CD4-positive, alpha-beta memory T cell (primary cell): ENCODE results near the gene EIF5A. TPM values are rescaled to one million over a fixed set of nuclear protein-coding genes. Genes with fewer than 3 reads are reported as not detected.

Experiments
- CTCF ChIA-PET: fragments of 350-600 bp; sonication (Branson Sonifier 250); formaldehyde crosslinking; loops from one replicate; lab custom pipeline; 2021; ENCODE audit warnings: inconsistent platforms; ENCODE audit not compliant: partially characterized antibody; lab: Charles Lee
- POLR2A ChIA-PET: fragments of 350-600 bp; sonication (Branson Sonifier 250); formaldehyde crosslinking; loops from one replicate; lab custom pipeline; 2021; ENCODE audit not compliant: partially characterized antibody; lab: Charles Lee
- DNase-seq, 5 donors: peaks; one replicate each; pipeline versions ENCODE4 v3.0.0 to v3.0.0-alpha.2; 2020 to 2022; ENCODE audit warnings: mixed read lengths in 1 of 5
- H3K27ac ChIP-seq: one replicate; pipeline ENCODE4 v1.7.0; 2013; ENCODE audit warnings: low read depth, low read length
- H3K27me3 ChIP-seq: 2 replicates; pipeline ENCODE4 v1.7.0; 2013; ENCODE audit warnings: mild to moderate bottlenecking, low read length, moderate library complexity; ENCODE audit not compliant: insufficient read depth
- H3K36me3 ChIP-seq: 2 replicates; pipeline ENCODE4 v1.7.0; 2013; ENCODE audit warnings: mild to moderate bottlenecking, low read length, moderate library complexity; ENCODE audit not compliant: insufficient read depth
- H3K4me1 ChIP-seq: 2 replicates; pipeline ENCODE4 v1.7.0; 2013; ENCODE audit warnings: mild to moderate bottlenecking, low read length, moderate library complexity; ENCODE audit not compliant: insufficient read depth
- H3K4me3 ChIP-seq, 2 donors: one replicate each; pipeline ENCODE4 v1.7.0; 2013; ENCODE audit warnings: low read length in 2 of 2, mild to moderate bottlenecking in 1 of 2
- H3K9me3 ChIP-seq, 2 donors: one replicate each; pipeline ENCODE4 v1.7.0; 2013; ENCODE audit warnings: low read length in 2 of 2, control low read depth in 1 of 2; ENCODE audit not compliant: control insufficient read depth in 1 of 2
- H3K27ac Mint-ChIP-seq, 7 donors: one replicate each; pipeline ENCODE4 v1.8.0; 2020 to 2021; ENCODE audit warnings: mixed read lengths in 7 of 7, mild to moderate bottlenecking in 6 of 7, inconsistent platforms in 3 of 7, moderate library complexity in 3 of 7
- H3K27me3 Mint-ChIP-seq, 2 donors: one replicate each; pipeline ENCODE4 v1.8.0; 2020 to 2021; ENCODE audit warnings: mixed read lengths in 2 of 2
- H3K36me3 Mint-ChIP-seq, 2 donors: one replicate each; pipeline ENCODE4 v1.8.0; 2020 to 2021; ENCODE audit warnings: mixed read lengths in 2 of 2, inconsistent platforms in 1 of 2, mild to moderate bottlenecking in 1 of 2
- H3K4me1 Mint-ChIP-seq, 4 donors: one replicate each; pipeline ENCODE4 v1.8.0; 2020 to 2021; ENCODE audit warnings: mixed read lengths in 4 of 4, mild to moderate bottlenecking in 1 of 4
- H3K4me3 Mint-ChIP-seq, 8 donors: one replicate each; pipeline ENCODE4 v1.8.0; 2020 to 2021; ENCODE audit warnings: mixed read lengths in 8 of 8, mild to moderate bottlenecking in 7 of 8, moderate library complexity in 6 of 8, inconsistent platforms in 3 of 8
- H3K9me3 Mint-ChIP-seq, 8 donors: one replicate each; pipeline ENCODE4 v1.8.0; 2020 to 2021; ENCODE audit warnings: mixed read lengths in 8 of 8, mild to moderate bottlenecking in 5 of 8, inconsistent platforms in 3 of 8, moderate library complexity in 1 of 8
- intact Hi-C: fragments of 100-400 bp; cut with micrococcal nuclease; formaldehyde crosslinking; loops from one replicate; pipeline ENCODE4 v1.15.1; 2023
- polyA plus RNA-seq, 2 donors: library from polyadenylated mRNA; unstranded; fragments of 300-500 nt; fragmentation: Illumina TruSeq; gene quantifications; one replicate each; pipeline ENCODE4 v1.2.3, GENCODE V29; 2021
- total RNA-seq, 2 experiments: library from RNA; stranded (reverse); gene quantifications; one replicate each; pipeline ENCODE4 v1.2.3, GENCODE V29; 2021

EIF5A gene
- total and polyA plus RNA-seq, 4 experiments from 2014 or later: 230 to 850 (median 242) TPM

DNA sequence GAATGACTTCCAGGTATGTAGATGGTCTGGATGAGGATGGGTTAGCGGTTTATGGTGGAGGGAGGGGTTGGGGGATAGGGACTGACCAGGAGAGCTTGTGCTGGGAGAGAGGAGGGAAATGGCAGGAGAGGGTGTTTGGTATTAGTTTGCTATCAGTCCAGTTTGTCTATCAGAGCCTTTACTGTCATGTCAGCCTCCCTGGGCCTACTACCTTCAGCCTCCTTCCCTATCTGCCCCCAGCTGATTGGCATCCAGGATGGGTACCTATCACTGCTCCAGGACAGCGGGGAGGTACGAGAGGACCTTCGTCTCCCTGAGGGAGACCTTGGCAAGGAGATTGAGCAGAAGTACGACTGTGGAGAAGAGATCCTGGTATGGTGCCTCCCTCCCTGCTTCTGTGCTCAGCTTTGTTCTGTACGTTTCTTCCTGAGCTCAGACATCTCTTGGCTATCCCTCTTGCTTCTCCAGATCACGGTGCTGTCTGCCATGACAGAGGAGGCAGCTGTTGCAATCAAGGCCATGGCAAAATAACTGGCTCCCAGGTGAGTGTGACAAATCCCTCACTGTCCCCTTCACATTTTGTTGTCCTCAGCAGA, 3.8 kb downstream of the EIF5A start:
- intact Hi-C loops: no loop called here
- H3K4me3 Mint-ChIP-seq: peak overlapping the region in 4 of 8 donors; percentile 48 to 96 (median 84)
- peaks cover 62% of the 10 kb centered on the region for H3K4me1 ChIP-seq
- no peaks in the 10 kb centered on the region for H3K27me3 ChIP-seq
- peak overlapping the region; percentile 100 for H3K27ac ChIP-seq
- ChIA-PET CTCF (interaction anchor here (1.2 to 1.6 kb wide), 3 partner anchors 10 to 24 kb away, joined by 5 to 6 read pairs (median 5); partner anchors contain the start of gene ACAP1), POLR2A (interaction anchor here (0.5 to 9.3 kb wide), 10 partner anchors 10 to 845 kb away, joined by 3 to 187 read pairs (median 8); partner anchors contain the start of genes ACAP1, GABARAP and NEURL4)
- no peaks in the 10 kb centered on the region for H3K9me3 ChIP-seq
- H3K9me3 Mint-ChIP-seq: peaks cover 0 to 7% (median 0%) of the 10 kb centered on the region in 8 donors
- peaks cover 0 to 4% of the 10 kb centered on the region in 2 donors for H3K27me3 Mint-ChIP-seq
- no peak overlapping the region for H3K4me3 ChIP-seq
- peaks cover 49 to 74% of the 10 kb centered on the region in 2 donors for H3K36me3 Mint-ChIP-seq
- peaks cover 40 to 84% (median 60%) of the 10 kb centered on the region in 4 donors for H3K4me1 Mint-ChIP-seq
- DNase-seq: no peak
- H3K36me3 ChIP-seq: peaks cover 49% of the 10 kb centered on the region
- H3K27ac Mint-ChIP-seq: peak overlapping the region; percentile 97 to 100 (median 99)

DNA sequence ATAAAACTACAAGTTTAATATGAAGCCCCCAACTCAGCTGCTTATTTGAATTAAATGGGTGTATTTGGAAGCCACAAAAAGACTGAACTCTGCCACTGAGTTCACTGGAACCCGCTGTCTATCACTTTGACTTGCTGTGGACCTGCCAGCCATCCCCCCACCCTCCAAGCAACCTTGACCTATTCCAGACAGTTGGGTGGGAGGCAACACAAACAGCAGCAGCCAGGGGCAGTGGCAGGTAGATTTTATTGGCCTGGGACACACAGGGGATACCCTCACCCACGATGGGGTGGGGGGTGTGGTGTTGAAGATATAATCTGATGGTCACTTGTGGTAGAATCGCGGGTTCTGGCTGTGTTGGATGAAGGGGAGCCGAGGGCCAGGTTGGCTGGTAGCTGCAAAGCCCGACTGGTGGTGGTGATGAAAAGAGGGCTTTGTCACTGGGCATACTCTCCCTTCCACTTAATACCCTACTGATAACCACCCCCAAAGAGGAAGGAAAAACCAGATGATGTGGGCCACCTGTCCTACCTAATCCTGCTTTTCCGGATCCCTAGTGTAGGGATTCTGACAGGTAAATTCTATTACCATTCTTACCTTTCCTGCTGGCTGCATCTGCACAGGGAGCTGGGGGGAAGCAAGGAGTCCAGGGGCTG, 5.1 kb downstream of the EIF5A start:
- intact Hi-C loops: no loop called here
- Histone ChIP-seq H3K27me3 (no peaks in the 10 kb centered on the region), H3K4me1 (peaks cover 62% of the 10 kb centered on the region), H3K36me3 (peaks cover 55% of the 10 kb centered on the region), H3K27ac (peak overlapping the region; percentile 83), H3K9me3 (no peaks in the 10 kb centered on the region), H3K4me3 (no peak overlapping the region)
- no peak for DNase-seq
- Mint-ChIP-seq H3K9me3 (peaks cover 0 to 7% (median 0%) of the 10 kb centered on the region in 8 donors), H3K36me3 (peaks cover 52 to 75% of the 10 kb centered on the region in 2 donors), H3K4me3 (peak overlapping the region in 5 of 8 donors; percentile 48 to 79 (median 67)), H3K27me3 (no peaks in the 10 kb centered on the region), H3K27ac (peak overlapping the region; percentile 78 to 96 (median 88)), H3K4me1 (peaks cover 41 to 78% (median 58%) of the 10 kb centered on the region in 4 donors)
- POLR2A ChIA-PET: interaction anchor here (0.9 to 9.3 kb wide), 11 partner anchors 12 to 533 kb away, joined by 3 to 187 read pairs (median 5); partner anchors contain the start of genes ACAP1, NEURL4 and TMEM256
- CTCF ChIA-PET: interaction anchor here (1.5 to 4.2 kb wide), 3 partner anchors 17 to 24 kb away, joined by 4 to 21 read pairs (median 5); partner anchors contain the start of gene ACAP1

DNA sequence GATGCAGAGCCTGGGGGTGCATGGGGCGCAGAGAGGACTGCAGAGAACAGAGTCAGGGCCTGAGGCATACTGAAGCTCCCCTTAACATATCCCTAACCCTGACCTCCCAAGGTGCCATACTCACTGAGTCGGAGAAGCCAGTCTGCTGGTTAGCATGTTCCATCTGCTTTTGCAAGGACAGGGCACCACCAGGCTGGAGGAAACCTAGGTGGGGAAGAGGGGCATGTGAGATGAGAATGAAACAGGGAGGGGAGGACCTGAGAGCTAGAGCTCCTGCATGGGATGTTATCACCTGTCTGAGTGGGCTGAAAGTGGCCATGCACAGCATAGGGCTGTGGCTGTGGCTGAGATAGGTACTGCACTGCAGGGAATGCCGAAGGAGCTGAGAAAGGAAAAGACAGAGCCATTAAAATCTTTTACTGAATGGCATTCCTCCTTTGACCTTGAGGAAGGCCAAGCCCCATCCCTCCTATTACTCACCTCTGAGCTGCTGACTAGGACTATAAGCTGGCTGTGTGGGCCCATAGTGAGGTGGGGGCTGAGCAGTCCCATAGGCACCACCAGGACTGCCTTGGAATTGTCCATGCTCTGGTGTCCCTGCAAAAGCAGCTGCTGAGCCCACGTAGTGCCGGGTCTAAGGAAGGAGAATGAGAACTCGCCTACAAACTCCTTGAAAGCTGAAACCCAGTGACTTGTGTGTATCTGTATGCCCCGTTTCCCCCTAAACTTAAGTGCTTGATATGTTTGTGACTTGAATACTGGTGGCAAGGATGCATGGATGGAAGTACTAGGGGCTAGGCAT, 5.9 kb downstream of the EIF5A start:
- DNase-seq: no peak
- Mint-ChIP-seq H3K27me3 (no peaks in the 10 kb centered on the region), H3K4me1 (peaks cover 41 to 78% (median 58%) of the 10 kb centered on the region in 4 donors), H3K9me3 (peaks cover 0 to 7% (median 0%) of the 10 kb centered on the region in 8 donors), H3K27ac (peak overlapping the region; percentile 80 to 96 (median 92)), H3K36me3 (peaks cover 55 to 81% of the 10 kb centered on the region in 2 donors), H3K4me3 (peak overlapping the region; percentile 41 to 84 (median 68))
- no peaks in the 10 kb centered on the region for H3K27me3 ChIP-seq
- H3K9me3 ChIP-seq: no peaks in the 10 kb centered on the region
- peaks cover 62% of the 10 kb centered on the region for H3K36me3 ChIP-seq
- H3K4me3 ChIP-seq: no peak overlapping the region
- POLR2A ChIA-PET: interaction anchor here (0.6 to 9.3 kb wide), 21 partner anchors 9 to 532 kb away, joined by 3 to 187 read pairs (median 5); partner anchors contain the start of genes ACADVL, ACAP1, DLG4 and DVL2
- H3K4me1 ChIP-seq: peaks cover 62% of the 10 kb centered on the region
- H3K27ac ChIP-seq: peak overlapping the region; percentile 83
- CTCF ChIA-PET: interaction anchor here (0.6 to 4.2 kb wide), 5 partner anchors 9 to 23 kb away, joined by 3 to 21 read pairs (median 6); partner anchors contain the start of gene ACAP1
- intact Hi-C loops: no loop called here

DNA sequence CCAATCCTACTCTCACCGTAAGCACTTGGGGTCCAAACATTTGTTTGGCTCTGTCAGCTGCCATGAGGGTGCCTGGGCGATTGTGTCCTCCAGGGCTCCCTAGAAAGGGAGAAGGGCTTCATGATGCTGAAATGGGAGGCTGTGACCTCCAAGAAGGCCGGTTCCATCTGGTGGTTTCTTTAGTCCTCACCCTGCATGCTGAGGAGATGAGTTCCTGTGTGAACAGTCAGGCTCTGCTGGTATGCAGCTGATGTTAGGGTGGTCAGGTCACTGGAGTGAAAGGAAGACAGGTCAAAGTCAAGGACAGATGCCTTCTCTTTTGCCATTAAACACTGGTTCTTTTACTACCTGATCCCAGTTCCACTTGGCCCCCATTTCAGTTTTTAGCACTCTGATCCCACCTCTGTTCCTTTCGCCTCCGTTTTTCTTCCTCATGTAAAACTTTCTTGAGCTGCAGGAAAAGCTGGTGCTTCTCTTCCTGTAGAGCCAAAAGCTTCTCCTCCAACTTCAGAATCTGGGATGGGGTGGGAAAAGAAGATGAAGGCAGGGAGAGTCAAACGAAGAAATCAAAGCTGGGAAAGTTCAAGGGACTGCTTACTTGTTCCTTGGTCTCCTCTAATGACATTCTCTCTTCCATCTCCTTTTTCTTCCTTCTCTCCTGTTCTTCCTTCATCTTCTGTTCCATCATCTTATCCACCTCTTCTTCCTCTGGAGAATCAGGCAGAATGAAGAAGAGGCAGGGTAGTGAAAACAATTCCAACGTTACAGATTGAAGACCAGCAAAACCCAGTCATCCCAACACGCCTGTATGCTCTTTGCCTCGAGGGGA, 6.7 kb downstream of the EIF5A start:
- POLR2A ChIA-PET: interaction anchor here (0.9 to 9.3 kb wide), 21 partner anchors 9 to 373 kb away, joined by 3 to 187 read pairs (median 7); partner anchors contain the start of genes ACADVL, ACAP1, DLG4 and DVL2
- intact Hi-C loops: no loop called here
- H3K4me3 ChIP-seq: peak overlapping the region; percentile 5 to 68
- CTCF ChIA-PET: interaction anchor here (0.6 to 4.2 kb wide), 7 partner anchors 8 to 123 kb away, joined by 3 to 21 read pairs (median 5); partner anchors contain the start of gene ACAP1
- H3K27me3 Mint-ChIP-seq: no peaks in the 10 kb centered on the region
- peaks cover 57 to 80% of the 10 kb centered on the region in 2 donors for H3K36me3 Mint-ChIP-seq
- peak overlapping the region; percentile 83 for H3K27ac ChIP-seq
- H3K4me1 Mint-ChIP-seq: peaks cover 38 to 73% (median 52%) of the 10 kb centered on the region in 4 donors
- H3K4me3 Mint-ChIP-seq: peak overlapping the region; percentile 67 to 85 (median 83)
- DNase-seq: no peak
- H3K27me3 ChIP-seq: no peaks in the 10 kb centered on the region
- H3K9me3 ChIP-seq: no peaks in the 10 kb centered on the region
- H3K36me3 ChIP-seq: peaks cover 67% of the 10 kb centered on the region
- H3K9me3 Mint-ChIP-seq: peaks cover 0 to 7% (median 0%) of the 10 kb centered on the region in 8 donors
- peaks cover 58% of the 10 kb centered on the region for H3K4me1 ChIP-seq
- H3K27ac Mint-ChIP-seq: peak overlapping the region; percentile 91 to 98 (median 95)

DNA sequence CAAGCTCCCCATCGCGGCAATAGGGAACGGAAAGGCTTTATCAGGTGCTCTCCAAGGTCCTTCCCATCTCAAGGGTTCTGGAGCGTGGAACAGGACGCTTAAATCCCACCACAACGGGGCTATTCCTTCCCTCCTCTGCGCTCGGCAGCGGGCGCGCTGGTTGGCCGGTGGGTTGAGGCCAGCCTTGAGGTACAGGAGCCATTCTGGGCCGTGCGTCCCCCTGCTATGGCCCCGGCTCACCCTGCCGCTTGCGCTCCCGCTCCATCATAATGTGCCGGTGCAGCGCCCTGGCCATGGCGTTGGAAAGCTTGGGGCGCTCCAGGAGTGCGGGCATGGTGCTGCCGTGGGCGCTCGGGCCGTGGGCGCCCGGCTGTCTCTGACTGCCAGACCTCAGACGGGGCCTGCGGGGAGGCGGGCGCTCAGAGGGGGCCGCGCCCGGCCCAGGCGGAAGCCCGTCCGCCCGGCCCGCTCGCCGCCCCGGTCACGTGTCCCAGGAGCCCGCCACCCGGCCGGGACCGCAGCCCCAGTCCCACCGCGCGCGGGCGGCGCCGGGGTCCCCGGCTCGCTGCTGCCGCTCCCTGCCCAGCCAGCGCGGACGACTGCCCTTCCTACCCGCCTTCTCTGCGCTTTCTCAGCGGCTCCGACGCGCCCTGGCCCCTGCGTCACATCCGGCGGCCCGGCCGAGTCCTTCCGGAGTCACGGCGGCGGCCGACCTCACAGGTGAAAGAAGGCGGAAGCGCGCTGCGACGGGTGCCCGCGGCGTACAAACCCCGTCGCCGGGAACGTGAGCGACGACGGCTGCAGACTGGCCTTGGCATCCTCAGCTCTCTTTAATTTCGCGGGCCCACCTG, 7.5 kb downstream of the EIF5A start, which contains the start of gene GPS2:
TSS of gene GPS2 (minus strand) at position 642 of the 851 bp plus-strand sequence. CDS start at position 334, 308 bp downstream.
- intact Hi-C loops: loop anchor here (1.0 kb wide), 2 partner anchors 8 to 14 kb away; partner anchors contain the start of genes EIF5A and NEURL4
- Mint-ChIP-seq H3K36me3 (peaks cover 52 to 72% of the 10 kb centered on the region in 2 donors), H3K4me3 (peak within 1 kb of the TSS; percentile 83 to 97 (median 92))

More for the DNA sequence above, 7.5 kb downstream of the EIF5A start, which contains the start of gene GPS2:
- H3K9me3 Mint-ChIP-seq: peaks cover 0 to 7% (median 0%) of the 10 kb centered on the region in 8 donors
- peaks cover 29 to 64% (median 44%) of the 10 kb centered on the region in 4 donors for H3K4me1 Mint-ChIP-seq
- Histone ChIP-seq H3K4me3 (peak within 1 kb of the TSS; percentile 68 to 76), H3K36me3 (peaks cover 59% of the 10 kb centered on the region), H3K27me3 (no peaks in the 10 kb centered on the region), H3K9me3 (no peaks in the 10 kb centered on the region), H3K27ac (peak within 1 kb of the TSS; percentile 83), H3K4me1 (peaks cover 50% of the 10 kb centered on the region)
- no peaks in the 10 kb centered on the region for H3K27me3 Mint-ChIP-seq
- POLR2A ChIA-PET: interaction anchor here (0.8 to 9.3 kb wide), 23 partner anchors 10 to 372 kb away, joined by 3 to 187 read pairs (median 6); partner anchors contain the start of genes ACADVL, ACAP1, DLG4 and DVL2
- H3K27ac Mint-ChIP-seq: peak within 1 kb of the TSS; percentile 92 to 98 (median 96)
- CTCF ChIA-PET: interaction anchor here (0.6 to 4.2 kb wide), 7 partner anchors 10 to 122 kb away, joined by 3 to 21 read pairs (median 6); partner anchors contain the start of gene ACAP1
- DNase-seq: peak; percentile 92 to 94 (median 93)
